Activated CD4-positive, alpha-beta T cell treated with anti-CD3 and anti-CD28 coated beads, Interleukin-2, amount 50 U/mL, for 48 hours (primary cell): ENCODE data around the gene MT4.
A peak's percentile ranks its signal among the peaks of the same experiment; 100 is the strongest.

Source experiments
- DNase-seq, 2 experiments: peaks; one replicate each; pipeline ENCODE4 v3.0.0-alpha.2; 2020

The MT4 gene

GRCh38 chr16:56605475-56605874 lies 40.6 kb downstream of the MT4 start:
- no peak for DNase-seq

DNA sequence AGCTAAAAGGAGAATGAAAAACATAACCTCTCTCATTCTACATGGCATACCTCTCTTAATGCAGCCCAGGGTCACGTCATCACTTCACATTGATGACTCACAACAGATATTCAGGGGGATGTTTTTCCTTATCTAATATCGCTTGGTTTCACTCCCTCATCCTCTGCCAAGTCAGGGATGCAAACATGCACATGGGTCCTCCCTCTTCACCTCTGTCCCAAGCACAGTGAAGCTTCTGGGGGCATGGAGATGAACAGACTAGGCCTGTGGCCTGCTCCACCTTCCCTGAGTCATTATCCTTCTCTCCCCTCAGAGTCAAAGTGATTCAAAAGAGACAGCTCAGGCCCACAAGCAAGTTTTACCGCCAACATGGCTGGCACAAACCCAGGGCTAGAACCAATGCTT lies 41.2 kb downstream of the MT4 start:
- DNase-seq, result no peak

GRCh38 chr16:56606476-56607108 lies 41.7 kb downstream of the MT4 start:
- no peak for DNase-seq

GRCh38 chr16:56607109-56607618 lies 42.3 kb downstream of the MT4 start:
- no peak for DNase-seq

- DNase-seq, result no peak
These were observed 42.8 kb downstream of the MT4 start for GRCh38 chr16:56607675-56608042.

DNA sequence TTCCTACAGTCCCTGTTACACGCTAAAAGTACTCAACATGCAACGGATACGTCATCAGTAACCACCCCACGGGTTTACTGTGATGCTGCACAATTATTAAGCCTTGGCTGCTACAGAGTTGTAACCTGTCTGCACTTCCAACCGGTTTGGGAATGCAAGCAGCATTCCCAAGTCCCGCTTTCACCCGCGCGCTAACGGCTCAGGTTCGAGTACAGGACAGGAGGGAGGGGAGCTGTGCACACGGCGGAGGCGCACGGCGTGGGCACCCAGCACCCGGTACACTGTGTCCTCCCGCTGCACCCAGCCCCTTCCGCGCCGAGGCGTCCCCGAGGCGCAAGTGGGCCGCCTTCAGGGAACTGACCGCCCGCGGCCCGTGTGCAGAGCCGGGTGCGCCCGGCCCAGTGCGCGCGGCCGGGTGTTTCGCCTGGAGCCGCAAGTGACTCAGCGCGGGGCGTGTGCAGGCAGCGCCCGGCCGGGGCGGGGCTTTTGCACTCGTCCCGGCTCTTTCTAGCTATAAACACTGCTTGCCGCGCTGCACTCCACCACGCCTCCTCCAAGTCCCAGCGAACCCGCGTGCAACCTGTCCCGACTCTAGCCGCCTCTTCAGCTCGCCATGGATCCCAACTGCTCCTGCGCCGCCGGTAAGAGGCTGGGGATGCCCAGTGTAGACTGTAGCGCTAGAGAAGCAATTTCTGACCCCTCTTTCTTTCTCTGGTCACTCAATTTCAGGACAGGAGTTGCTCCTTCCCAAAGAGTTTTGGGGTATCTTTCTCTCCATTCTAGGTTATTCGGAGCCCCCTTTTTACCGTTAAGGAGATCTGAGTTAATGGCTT lies 43.4 kb downstream of the MT4 start, which contains the start of gene MT2A:
TSS of gene MT2A (plus strand) at position 542 of the 833 bp plus-strand sequence. CDS start at position 614, 72 bp downstream.
- peak; percentile 90 to 93 for DNase-seq

DNA sequence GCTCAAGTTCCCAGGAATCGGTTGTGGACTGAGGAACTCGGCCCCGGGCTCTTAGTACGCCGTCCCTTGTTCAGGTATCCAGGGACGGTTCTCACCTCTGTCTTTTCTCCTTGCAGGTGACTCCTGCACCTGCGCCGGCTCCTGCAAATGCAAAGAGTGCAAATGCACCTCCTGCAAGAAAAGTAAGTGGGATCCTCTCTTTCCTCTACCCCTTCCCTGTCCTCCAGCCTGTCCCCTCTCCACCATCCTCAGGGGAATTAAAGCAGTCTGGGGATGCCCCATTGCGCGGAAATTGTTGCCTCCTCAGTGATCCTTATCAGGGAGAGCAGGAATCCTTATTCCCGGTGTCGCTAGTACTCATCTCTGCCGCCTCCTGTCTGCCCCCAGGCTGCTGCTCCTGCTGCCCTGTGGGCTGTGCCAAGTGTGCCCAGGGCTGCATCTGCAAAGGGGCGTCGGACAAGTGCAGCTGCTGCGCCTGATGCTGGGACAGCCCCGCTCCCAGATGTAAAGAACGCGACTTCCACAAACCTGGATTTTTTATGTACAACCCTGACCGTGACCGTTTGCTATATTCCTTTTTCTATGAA lies 44.1 kb downstream of the MT4 start:
- DNase-seq, result no peak

- peak; percentile 70 to 80 for DNase-seq
These were observed 44.6 kb downstream of the MT4 start for GRCh38 chr16:56609463-56609921.

DNA sequence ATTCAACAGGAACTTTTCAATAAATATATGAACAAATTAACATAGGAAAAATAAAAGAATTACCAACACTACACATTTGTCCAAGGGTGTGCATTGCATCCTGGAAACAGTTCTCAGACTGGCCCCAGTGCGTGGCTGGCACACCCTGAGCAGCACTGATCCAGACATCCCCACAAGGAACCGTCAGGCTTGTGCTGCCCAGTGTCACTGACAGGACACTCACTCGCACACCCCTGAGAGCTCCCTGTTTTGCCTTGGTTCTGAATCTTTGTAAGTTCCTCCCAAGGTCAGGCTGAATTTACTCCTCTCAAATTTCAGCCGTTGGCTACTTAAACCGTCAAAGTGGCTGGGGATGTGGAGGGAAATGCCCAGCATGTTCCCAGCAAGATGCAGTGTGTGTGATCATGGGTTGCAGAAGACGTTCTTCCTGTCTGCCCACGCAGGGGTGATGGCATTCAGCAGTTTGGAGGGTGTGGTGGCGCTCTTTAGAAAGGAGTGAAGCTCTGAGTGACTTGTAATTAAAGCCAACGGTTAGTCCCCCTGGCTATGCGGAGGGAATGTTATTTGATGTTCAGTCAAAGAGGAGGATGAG lies 45.2 kb downstream of the MT4 start:
- peak; percentile 80 to 87 for DNase-seq

- DNase-seq, result peak in 1 of 2 experiments; percentile 54
These were observed 45.8 kb downstream of the MT4 start for GRCh38 chr16:56610609-56611111.

GRCh38 chr16:56611281-56611833 lies 46.5 kb downstream of the MT4 start:
- DNase-seq, result no peak

- DNase-seq, result no peak
These were observed 48.8 kb downstream of the MT4 start for GRCh38 chr16:56613706-56614105.

DNA sequence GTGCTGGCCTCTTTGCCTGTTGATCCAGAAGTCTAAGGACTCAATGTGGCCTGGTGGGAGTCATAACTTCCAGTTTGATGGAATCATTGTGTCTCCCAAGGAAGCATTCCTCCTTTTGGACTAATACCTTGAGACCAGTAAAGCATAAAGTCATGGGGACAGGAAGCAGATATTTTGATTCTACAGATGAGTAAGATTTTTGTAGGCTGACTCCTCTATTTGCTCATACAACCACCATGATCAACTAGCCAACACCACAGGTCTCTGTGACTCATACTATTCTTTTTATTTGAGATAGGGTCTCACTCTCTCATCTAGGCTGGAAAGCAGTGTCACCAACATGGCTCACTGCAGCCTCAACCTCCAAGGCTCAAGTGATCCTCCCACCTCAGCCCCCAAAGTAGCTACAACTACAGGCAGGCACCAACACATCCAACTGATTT lies 49.7 kb downstream of the MT4 start:
- peak in 1 of 2 experiments; percentile 53 for DNase-seq

GRCh38 chr16:56615353-56615752 lies 50.5 kb downstream of the MT4 start:
- DNase-seq, result no peak

DNA sequence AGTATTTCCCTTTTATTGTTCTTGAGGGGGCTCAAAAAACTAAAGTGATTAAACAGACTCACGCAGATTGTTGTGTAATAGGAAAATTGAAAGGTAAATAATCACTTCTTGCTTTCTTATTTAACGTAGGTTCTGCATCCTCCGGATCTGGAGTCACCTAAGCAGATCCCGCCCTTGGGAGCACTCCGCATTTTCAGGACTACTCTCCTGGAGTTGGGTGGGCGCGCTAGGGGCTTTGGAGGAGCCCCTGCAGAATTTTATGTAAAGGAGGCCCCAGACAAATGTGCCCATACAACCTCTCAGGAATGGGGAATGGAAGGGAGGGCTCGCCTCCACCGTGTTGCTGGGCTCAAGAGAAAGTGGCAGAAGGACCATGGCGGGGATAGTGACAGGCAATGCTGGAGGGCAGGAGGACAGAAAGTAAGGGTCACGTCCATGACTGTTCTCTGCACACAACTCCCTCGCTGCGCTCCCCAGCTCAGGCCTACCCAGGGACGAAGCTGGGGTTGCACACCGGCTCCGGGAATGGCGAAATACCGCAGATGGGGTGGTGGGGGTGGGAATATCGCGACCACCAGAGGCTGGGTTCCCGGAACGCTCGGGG lies 51.8 kb downstream of the MT4 start:
- DNase-seq, result no peak

GRCh38 chr16:56617212-56618085 lies 52.6 kb downstream of the MT4 start:
- peak in 1 of 2 experiments; percentile 65 for DNase-seq

- DNase-seq, result no peak
These were observed 53.3 kb downstream of the MT4 start for GRCh38 chr16:56618138-56618537.
